ENCODE data around the gene GRM7.

DNA sequence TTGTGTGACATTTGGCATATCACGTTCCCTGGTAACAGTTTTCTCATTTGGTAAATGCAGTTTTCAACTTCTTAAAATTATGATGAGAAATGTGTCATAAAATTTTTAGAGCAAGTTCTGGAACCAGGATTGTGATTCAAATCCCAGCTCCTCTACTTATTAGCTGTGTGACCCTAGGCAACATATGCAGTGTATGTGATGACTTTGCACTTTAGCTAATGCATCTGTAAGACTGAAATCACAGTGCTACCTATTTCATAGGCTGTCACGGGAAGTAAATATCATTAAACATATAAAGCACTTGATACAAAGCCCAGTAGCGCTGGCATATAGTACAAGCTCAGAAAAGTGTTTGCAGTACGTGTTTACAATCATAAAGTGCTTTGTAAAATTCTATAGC is 419.4 kb downstream of the GRM7 start:
- TF ChIP-seq POLR2AphosphoS5 (IDR thresholded peaks at IDR 0.05; ENCODE audit: low read depth, low read length) (no peak), SIN3A (IDR thresholded peaks at IDR 0.05; ENCODE audit: borderline replicate concordance, insufficient read depth, low read length) (no peak), TAF1 (IDR thresholded peaks at IDR 0.05; ENCODE audit: borderline replicate concordance, insufficient read depth, low read length) (no peak), FOXP2 (optimal IDR thresholded peaks at IDR 0.05; ENCODE audit: borderline replicate concordance, extremely low read depth, extremely low read length, insufficient read depth) (no peak)
- TF ChIP-seq, protein P1, sequence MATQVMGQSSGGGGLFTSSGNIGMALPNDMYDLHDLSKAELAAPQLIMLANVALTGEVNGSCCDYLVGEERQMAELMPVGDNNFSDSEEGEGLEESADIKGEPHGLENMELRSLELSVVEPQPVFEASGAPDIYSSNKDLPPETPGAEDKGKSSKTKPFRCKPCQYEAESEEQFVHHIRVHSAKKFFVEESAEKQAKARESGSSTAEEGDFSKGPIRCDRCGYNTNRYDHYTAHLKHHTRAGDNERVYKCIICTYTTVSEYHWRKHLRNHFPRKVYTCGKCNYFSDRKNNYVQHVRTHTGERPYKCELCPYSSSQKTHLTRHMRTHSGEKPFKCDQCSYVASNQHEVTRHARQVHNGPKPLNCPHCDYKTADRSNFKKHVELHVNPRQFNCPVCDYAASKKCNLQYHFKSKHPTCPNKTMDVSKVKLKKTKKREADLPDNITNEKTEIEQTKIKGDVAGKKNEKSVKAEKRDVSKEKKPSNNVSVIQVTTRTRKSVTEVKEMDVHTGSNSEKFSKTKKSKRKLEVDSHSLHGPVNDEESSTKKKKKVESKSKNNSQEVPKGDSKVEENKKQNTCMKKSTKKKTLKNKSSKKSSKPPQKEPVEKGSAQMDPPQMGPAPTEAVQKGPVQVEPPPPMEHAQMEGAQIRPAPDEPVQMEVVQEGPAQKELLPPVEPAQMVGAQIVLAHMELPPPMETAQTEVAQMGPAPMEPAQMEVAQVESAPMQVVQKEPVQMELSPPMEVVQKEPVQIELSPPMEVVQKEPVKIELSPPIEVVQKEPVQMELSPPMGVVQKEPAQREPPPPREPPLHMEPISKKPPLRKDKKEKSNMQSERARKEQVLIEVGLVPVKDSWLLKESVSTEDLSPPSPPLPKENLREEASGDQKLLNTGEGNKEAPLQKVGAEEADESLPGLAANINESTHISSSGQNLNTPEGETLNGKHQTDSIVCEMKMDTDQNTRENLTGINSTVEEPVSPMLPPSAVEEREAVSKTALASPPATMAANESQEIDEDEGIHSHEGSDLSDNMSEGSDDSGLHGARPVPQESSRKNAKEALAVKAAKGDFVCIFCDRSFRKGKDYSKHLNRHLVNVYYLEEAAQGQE (IDR thresholded peaks at IDR 0.05; ENCODE audit: insufficient read depth in 1 of 2, low read depth in 2 of 2, low read length in 2 of 2): no peak

Data from PFSK-1 (cell line).